ENCODE data around the gene TCF25.

DNA sequence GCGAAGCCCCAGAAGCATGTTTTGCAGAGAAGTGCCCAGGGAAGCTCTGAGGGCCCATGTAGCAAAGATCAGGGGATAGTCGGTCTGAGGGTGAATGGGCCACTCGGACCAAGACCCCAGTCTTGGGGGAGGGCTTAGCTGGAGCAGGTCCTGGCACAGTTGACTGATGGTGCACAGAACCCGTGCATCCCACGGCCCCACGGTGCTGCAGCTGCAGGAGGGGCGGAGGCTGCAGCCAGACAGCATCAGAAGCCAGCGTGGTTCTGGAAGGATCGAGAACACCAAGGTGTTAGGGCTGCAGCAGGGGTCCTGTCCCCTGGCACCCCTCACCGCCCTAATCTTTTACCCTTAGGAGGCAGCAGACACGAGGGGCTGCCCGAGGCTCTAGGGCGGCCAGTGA lies 38.8 kb downstream of the TCF25 start:
- TF ChIP-seq, protein P1, sequence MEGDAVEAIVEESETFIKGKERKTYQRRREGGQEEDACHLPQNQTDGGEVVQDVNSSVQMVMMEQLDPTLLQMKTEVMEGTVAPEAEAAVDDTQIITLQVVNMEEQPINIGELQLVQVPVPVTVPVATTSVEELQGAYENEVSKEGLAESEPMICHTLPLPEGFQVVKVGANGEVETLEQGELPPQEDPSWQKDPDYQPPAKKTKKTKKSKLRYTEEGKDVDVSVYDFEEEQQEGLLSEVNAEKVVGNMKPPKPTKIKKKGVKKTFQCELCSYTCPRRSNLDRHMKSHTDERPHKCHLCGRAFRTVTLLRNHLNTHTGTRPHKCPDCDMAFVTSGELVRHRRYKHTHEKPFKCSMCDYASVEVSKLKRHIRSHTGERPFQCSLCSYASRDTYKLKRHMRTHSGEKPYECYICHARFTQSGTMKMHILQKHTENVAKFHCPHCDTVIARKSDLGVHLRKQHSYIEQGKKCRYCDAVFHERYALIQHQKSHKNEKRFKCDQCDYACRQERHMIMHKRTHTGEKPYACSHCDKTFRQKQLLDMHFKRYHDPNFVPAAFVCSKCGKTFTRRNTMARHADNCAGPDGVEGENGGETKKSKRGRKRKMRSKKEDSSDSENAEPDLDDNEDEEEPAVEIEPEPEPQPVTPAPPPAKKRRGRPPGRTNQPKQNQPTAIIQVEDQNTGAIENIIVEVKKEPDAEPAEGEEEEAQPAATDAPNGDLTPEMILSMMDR (IDR thresholded peaks at IDR 0.05), result no peak
- no peak for TF ChIP-seq POLR2A (IDR thresholded peaks at IDR 0.05)
